ENCODE data around the gene CHAD.
"Not testable (repeated sequence)": the region's sequence is repeated elsewhere in the genome, so short reads cannot be mapped to it uniquely, and the experiment has no call there.

Gene CHAD

GRCh38 chr17:50492214-50492613, 23.5 kb upstream of the CHAD start:
- DNase-seq, result no peak

DNA sequence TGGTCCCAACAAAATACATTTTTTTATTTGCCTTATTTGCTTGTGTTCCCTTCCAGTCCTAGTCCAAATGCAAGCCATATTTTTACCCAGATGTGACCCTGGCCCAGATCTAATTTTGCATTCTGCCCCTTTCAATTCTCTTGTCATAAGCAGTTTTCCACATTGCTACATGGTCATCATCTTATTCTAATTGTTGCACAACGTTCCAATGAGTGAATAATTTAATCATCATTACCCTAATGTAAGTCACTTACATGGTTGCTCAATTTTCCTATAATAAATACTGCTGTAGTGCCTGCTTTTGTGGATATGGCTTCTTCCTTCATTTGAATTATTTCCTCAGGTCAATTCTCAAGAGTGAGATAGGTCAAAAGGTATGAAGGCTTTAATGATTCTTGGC, 22.8 kb upstream of the CHAD start:
- DNase-seq, result no peak

DNA sequence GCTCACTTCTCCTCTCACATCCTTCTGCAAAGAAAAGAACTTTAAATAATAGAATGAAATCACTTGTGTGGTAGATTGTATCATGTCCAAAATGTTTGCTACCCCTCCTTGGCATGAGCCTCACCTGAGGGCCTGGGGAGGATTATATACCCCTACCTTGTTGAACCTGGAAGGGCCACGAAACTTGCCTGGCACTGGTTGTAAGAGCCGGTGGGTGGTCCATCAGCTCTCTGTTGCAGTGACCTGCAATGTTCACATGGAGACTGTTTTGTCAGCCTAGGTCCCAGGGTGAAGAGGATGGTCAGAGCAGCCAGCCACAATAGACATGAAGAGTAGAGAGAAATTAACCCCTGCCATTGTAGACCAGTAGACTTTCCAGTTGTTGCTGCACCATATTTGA, 20.2 kb upstream of the CHAD start:
- DNase-seq, result no peak

GRCh38 chr17:50487213-50488096, 18.8 kb upstream of the CHAD start:
- DNase-seq, result no peak

GRCh38 chr17:50484386-50485155, 15.9 kb upstream of the CHAD start:
- DNase-seq, result no peak

GRCh38 chr17:50483266-50483665, 14.6 kb upstream of the CHAD start:
- DNase-seq, result no peak

DNA sequence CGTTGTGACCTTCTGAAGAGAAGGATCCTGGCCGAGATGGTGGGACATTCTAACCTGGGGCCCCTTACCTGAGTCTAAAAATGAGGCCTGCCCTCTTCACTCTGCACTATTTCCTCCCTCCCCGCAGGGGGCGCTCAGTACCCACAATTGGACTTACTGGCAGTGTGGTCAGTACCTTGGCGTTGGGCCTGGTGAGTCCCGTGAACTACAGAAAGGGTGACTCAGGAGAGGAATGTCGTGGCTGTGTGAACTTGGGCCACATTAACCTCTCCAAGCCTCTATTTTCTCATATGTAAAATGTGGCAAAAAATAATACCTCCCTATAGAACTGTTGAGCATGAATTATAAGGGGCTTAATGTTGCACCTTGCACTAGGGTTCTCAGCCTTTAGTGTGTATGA, 13.8 kb upstream of the CHAD start:
- DNase-seq, result peak; percentile 76

DNA sequence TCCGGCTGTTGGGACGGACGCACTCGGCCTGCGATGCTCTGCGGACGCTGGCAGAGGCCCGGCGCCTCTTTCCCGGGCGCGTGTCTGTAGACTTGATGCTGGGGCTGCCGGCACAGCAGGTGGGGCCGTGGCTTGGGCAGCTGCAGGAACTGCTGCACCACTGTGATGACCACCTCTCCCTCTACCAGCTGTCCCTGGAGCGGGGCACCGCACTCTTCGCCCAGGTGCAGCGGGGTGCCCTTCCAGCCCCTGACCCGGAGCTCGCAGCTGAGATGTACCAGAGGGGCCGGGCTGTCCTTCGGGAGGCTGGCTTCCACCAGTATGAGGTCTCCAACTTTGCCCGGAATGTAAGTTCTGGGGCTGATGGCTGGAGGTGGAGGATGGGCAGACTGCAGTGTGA, 13.4 kb upstream of the CHAD start:
- no peak for DNase-seq

- no peak for DNase-seq
Measured at GRCh38 chr17:50481648-50482047, 13.0 kb upstream of the CHAD start.

- no peak for DNase-seq
Measured at GRCh38 chr17:50480854-50481490, 12.3 kb upstream of the CHAD start.

DNA sequence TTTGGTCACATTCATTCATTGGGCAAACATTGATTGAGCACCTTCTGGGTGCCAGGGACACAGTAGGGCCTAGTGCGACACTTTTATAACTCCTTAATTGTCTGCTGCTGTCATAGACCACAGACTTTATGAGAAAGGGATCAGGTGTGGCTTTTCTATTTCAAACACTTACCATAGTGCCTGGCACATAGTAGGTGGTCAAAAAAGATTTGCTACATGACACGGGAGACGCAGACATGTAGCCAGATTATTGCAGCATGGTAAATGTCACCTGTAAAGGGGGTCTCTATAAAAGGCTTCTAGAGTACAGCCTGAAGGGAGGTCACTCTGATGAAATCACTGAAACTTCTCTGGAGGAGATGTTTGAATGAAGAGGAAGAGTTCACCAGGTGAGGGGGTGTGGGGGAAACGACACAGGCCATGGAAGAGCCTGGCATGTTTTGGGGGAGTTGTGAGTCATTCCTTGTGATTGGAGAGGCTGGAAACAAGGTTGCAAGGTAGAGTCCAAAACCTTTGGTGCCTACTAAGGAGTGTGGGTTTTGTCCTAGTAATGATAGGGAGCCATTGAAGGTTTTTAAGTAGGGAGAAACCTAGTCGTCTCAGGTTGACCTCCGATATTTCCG, 11.6 kb upstream of the CHAD start:
- no peak for DNase-seq

- DNase-seq, result peak; percentile 69
Measured at GRCh38 chr17:50479522-50480141, 11.0 kb upstream of the CHAD start.

GRCh38 chr17:50478391-50479381, 10.0 kb upstream of the CHAD start, which contains the start of gene RSAD1:
RSAD1 (plus strand) TSS chr17:50478860; CDS start chr17:50478885, 25 bp downstream.
- peak; percentile 87 for DNase-seq

DNA sequence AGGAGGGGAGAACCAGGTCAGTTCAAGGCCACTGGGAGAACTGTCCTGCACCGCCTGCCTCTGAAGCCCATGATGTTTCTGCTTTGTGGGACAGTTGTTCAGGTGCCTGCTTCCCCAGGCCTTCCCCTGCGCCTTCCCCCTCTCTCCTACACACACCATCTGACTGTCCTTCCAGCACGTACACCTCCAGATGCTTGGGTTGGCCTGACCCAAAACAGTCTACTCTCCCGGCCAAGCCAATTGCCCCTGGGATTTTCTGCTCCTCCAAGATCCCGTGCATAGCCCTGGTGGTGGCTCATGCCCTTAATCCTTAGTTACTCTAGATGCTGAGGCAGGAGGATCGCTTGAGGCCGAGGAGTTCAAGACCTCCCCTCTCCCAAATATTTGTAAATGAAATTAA, 9.3 kb upstream of the CHAD start:
- no peak for DNase-seq

DNA sequence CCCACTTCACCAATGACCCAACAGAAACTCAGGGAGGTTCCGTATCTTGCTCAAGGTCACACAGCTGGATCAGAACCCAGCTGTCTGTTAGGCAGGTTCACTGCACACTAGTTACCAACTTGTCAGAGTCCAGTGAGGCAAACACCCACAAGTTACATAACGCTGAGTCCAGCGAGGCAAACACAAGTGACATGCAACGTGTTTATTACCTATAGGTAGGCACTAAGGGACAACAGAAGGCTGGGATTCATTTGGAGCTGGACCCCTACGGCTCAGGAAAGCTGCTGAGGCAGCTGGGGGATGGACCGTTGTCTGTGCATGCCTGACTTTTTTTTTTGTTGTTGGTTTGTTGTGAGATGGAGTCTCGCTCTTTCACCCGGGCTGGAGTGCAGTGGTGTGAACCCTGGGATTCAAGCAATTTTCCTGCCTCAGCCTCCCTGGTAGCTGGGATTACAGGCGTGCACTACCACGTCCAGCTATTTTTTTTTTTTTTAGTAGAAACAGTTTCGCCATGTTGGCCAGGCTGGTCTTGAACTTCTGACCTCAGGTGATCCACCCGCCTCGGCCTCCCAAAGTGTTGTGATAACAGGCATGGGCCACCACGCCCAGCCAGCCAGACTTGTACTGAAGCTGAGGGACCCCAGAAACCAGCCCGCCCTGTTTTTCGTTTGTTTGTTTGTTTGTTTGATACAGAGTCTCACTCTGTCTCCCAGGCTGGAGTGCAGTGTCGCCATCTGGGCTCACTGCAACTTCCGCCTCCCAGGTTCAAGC, 8.1 kb upstream of the CHAD start:
- DNase-seq, result no peak

- not testable (repeated sequence) for DNase-seq
Measured at GRCh38 chr17:50475775-50476544, 7.3 kb upstream of the CHAD start.

GRCh38 chr17:50475362-50475761, 6.7 kb upstream of the CHAD start:
- no peak for DNase-seq

GRCh38 chr17:50474523-50474922, 5.8 kb upstream of the CHAD start:
- DNase-seq, result no peak

GRCh38 chr17:50473901-50474300, 5.2 kb upstream of the CHAD start:
- no peak for DNase-seq

- DNase-seq, result not testable (repeated sequence)
Measured at GRCh38 chr17:50472761-50473161, 4.1 kb upstream of the CHAD start.
